Vagina (tissue), 2 donors: ENCODE data around the gene FYCO1. TPM values are rescaled to one million over a fixed set of nuclear protein-coding genes. Genes with fewer than 3 reads are reported as not detected.

Experiments used
- DNase-seq, 2 donors: peaks; one replicate each; pipeline ENCODE4 v3.0.0-alpha.2; 2017; ENCODE audit errors: extremely low spot score in 2 of 2
- H3K27ac ChIP-seq: fragments of 200-600 bp; sonication (generic); one replicate; pipeline ENCODE4 v1.5.1; 2019
- H3K27me3 ChIP-seq: fragments of 200-600 bp; sonication (generic); one replicate; pipeline ENCODE4 v1.5.1; 2019
- H3K36me3 ChIP-seq, 2 donors: fragments of 200-600 bp; sonication (generic); one replicate each; pipeline ENCODE4 v1.5.1; 2017 to 2019
- H3K4me1 ChIP-seq: fragments of 200-600 bp; sonication (generic); one replicate; pipeline ENCODE4 v1.5.1; 2019
- H3K4me3 ChIP-seq, 2 donors: fragments of 200-600 bp; sonication (generic); 1 replicate in 1 of 2; 2 replicates in 1 of 2; pipeline ENCODE4 v1.5.1; 2016 to 2019
- H3K9me3 ChIP-seq: fragments of 200-600 bp; sonication (generic); one replicate; pipeline ENCODE4 v1.5.1; 2019
- POLR2A ChIP-seq, 2 donors: fragments of 450-650 bp; IDR thresholded peaks; one replicate each; pipeline ENCODE4 v1.6.1; 2017; ENCODE audit warnings: antibody characterized with exemption in 2 of 2, mild to moderate bottlenecking in 2 of 2, moderate library complexity in 2 of 2
- POLR2AphosphoS5 ChIP-seq, 2 donors: sonication (generic); formaldehyde crosslinking; IDR thresholded peaks; one replicate each; pipeline ENCODE4 v1.9.0; 2017; ENCODE audit warnings: antibody characterized with exemption in 2 of 2, mild to moderate bottlenecking in 2 of 2, low read depth in 1 of 2; ENCODE audit not compliant: insufficient read depth in 1 of 2
- intact Hi-C: fragments of 100-400 bp; cut with DNase I; formaldehyde crosslinking; loops from one replicate; pipeline ENCODE4 v1.15.1; 2023
- total RNA-seq: library from RNA; depleted of rRNA; stranded (reverse); fragments of >200 nt; gene quantifications from one replicate; pipeline ENCODE4 v1.2.3, GENCODE V29; 2016
- TF ChIP-seq, protein P1 (sequence below), 3 experiments: fragments of 450-650 bp in 2 of 3; fragments of 200-600 bp in 1 of 3; sonication (generic) in 1 of 3; IDR thresholded peaks; one replicate each; pipeline ENCODE4 v1.5.1; 2017 to 2019; ENCODE audit warnings: antibody characterized with exemption in 3 of 3, mild to moderate bottlenecking in 2 of 3, moderate library complexity in 2 of 3

The FYCO1 gene
- total RNA-seq, 1 donor from 2014 or later, result 45.7 TPM

- intact Hi-C loops, result no loop called here
- Histone ChIP-seq H3K27me3 (no peaks in the 10 kb centered on the region), H3K27ac (peak overlapping the region; percentile 76), H3K4me1 (peaks cover 23% of the 10 kb centered on the region), H3K9me3 (no peaks in the 10 kb centered on the region), H3K4me3 (no peak overlapping the region), H3K36me3 (peaks cover 4 to 94% of the 10 kb centered on the region in 2 donors)
- no peak for DNase-seq
- TF ChIP-seq, protein P1, sequence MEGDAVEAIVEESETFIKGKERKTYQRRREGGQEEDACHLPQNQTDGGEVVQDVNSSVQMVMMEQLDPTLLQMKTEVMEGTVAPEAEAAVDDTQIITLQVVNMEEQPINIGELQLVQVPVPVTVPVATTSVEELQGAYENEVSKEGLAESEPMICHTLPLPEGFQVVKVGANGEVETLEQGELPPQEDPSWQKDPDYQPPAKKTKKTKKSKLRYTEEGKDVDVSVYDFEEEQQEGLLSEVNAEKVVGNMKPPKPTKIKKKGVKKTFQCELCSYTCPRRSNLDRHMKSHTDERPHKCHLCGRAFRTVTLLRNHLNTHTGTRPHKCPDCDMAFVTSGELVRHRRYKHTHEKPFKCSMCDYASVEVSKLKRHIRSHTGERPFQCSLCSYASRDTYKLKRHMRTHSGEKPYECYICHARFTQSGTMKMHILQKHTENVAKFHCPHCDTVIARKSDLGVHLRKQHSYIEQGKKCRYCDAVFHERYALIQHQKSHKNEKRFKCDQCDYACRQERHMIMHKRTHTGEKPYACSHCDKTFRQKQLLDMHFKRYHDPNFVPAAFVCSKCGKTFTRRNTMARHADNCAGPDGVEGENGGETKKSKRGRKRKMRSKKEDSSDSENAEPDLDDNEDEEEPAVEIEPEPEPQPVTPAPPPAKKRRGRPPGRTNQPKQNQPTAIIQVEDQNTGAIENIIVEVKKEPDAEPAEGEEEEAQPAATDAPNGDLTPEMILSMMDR (IDR thresholded peaks at IDR 0.05), result no peak
- no peak for TF ChIP-seq POLR2AphosphoS5 (IDR thresholded peaks at IDR 0.05; ENCODE audit: insufficient read depth in 1 of 2, low read depth in 1 of 2)
- no peak for TF ChIP-seq POLR2A (IDR thresholded peaks at IDR 0.05)
These were observed 38.0 kb downstream of the FYCO1 start for GRCh38 chr3:45957586-45957985.

DNA sequence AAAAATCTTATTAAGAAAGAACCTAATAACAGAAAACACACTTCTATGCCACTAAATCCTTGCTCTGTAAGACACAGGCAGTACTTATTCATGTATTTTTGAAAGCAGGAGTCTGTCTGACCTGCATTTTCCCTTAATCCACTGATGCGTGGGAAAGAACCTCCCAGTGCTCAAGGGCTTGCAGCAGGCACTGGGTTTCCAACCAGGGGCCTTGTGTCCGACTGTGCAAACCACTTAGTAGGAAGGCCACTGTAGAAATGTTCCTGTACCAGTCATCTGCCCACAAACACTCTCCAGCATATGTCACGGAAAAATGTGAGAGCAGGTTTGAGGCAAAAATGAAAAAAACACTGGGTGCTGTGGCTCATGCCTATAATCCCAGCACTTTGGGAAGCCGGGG, 39.9 kb downstream of the FYCO1 start:
- Histone ChIP-seq H3K9me3 (no peaks in the 10 kb centered on the region), H3K4me1 (peaks cover 38% of the 10 kb centered on the region), H3K4me3 (no peak overlapping the region), H3K36me3 (peaks cover 2 to 89% of the 10 kb centered on the region in 2 donors), H3K27ac (no peak overlapping the region), H3K27me3 (no peaks in the 10 kb centered on the region)
- intact Hi-C loops, result no loop called here
- TF ChIP-seq, protein P1 (IDR thresholded peaks at IDR 0.05), result no peak
- TF ChIP-seq POLR2A (IDR thresholded peaks at IDR 0.05) (no peak), POLR2AphosphoS5 (IDR thresholded peaks at IDR 0.05; ENCODE audit: insufficient read depth in 1 of 2, low read depth in 1 of 2) (no peak)
- no peak for DNase-seq

GRCh38 chr3:45955017-45955647, 40.5 kb downstream of the FYCO1 start:
- no peak for DNase-seq
- Histone ChIP-seq H3K4me3 (no peak overlapping the region), H3K36me3 (peaks cover 0 to 84% of the 10 kb centered on the region in 2 donors), H3K9me3 (no peaks in the 10 kb centered on the region), H3K4me1 (peaks cover 42% of the 10 kb centered on the region), H3K27me3 (no peaks in the 10 kb centered on the region), H3K27ac (no peak overlapping the region)
- TF ChIP-seq POLR2A (IDR thresholded peaks at IDR 0.05) (no peak), POLR2AphosphoS5 (IDR thresholded peaks at IDR 0.05; ENCODE audit: insufficient read depth in 1 of 2, low read depth in 1 of 2) (no peak)
- TF ChIP-seq, protein P1 (IDR thresholded peaks at IDR 0.05), result no peak
- intact Hi-C loops, result no loop called here

- no peak overlapping the region for H3K4me3 ChIP-seq
- TF ChIP-seq, protein P1 (IDR thresholded peaks at IDR 0.05), result no peak
- TF ChIP-seq POLR2A (IDR thresholded peaks at IDR 0.05) (no peak), POLR2AphosphoS5 (IDR thresholded peaks at IDR 0.05; ENCODE audit: insufficient read depth in 1 of 2, low read depth in 1 of 2) (no peak)
- no peak for DNase-seq
- H3K4me1 ChIP-seq, result peaks cover 48% of the 10 kb centered on the region
- H3K9me3 ChIP-seq, result no peaks in the 10 kb centered on the region
- no peaks in the 10 kb centered on the region for H3K27me3 ChIP-seq
- intact Hi-C loops, result no loop called here
- H3K27ac ChIP-seq, result no peak overlapping the region
- H3K36me3 ChIP-seq, result peaks cover 0 to 79% of the 10 kb centered on the region in 2 donors
These were observed 41.3 kb downstream of the FYCO1 start for GRCh38 chr3:45954306-45954705.

- no peak overlapping the region for H3K27ac ChIP-seq
- no peaks in the 10 kb centered on the region for H3K27me3 ChIP-seq
- no peak overlapping the region for H3K4me3 ChIP-seq
- peaks cover 48% of the 10 kb centered on the region for H3K4me1 ChIP-seq
- peaks cover 0 to 79% of the 10 kb centered on the region in 2 donors for H3K36me3 ChIP-seq
- DNase-seq, result no peak
- no peaks in the 10 kb centered on the region for H3K9me3 ChIP-seq
- TF ChIP-seq POLR2AphosphoS5 (IDR thresholded peaks at IDR 0.05; ENCODE audit: insufficient read depth in 1 of 2, low read depth in 1 of 2) (no peak), POLR2A (IDR thresholded peaks at IDR 0.05) (no peak)
- TF ChIP-seq, protein P1 (IDR thresholded peaks at IDR 0.05), result no peak
- intact Hi-C loops, result no loop called here
These were observed 42.1 kb downstream of the FYCO1 start for GRCh38 chr3:45953536-45953935.
